SK-N-MC (cell line): Measurements from ENCODE around the gene CDC23.

Experiments
- EZH2 ChIP-seq: fragments of 200-600 bp; sonication (generic); IDR thresholded peaks from one replicate; pipeline ENCODE4 v1.6.1; 2017; ENCODE audit warnings: antibody characterized with exemption
- FOXP2 ChIP-seq: optimal IDR thresholded peaks from 2 replicates; pipeline ENCODE3; 2011; ENCODE audit warnings: mild to moderate bottlenecking, moderate library complexity; ENCODE audit not compliant: insufficient read depth; ENCODE audit errors: extremely low read length, control extremely low read depth
- POLR2AphosphoS5 ChIP-seq: IDR thresholded peaks from 2 replicates; pipeline ENCODE4 v1.6.1; 2012; ENCODE audit warnings: mild to moderate bottlenecking, low read depth, low read length, borderline replicate concordance

DNA sequence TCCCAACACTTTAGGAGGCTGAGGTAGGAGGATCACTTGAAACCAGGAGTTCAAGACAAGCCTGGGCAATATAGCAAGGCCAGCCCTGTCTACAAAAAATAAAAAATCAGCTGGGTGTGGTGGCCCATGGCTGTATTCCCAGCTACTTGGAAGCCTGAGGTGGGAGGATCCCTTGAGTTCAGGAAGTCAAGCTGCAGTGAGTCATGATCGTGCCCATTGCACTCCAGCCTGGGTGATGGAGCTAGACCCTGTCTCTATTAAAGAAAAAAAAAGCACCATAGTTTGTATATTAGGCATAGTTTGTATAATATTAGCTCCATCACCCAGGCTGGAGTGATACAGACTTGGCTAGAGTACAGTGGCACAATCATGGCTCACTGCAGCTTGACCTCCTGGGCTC, 64.3 kb downstream of the CDC23 start:
- TF ChIP-seq EZH2 (no peak), POLR2AphosphoS5 (no peak), FOXP2 (no peak)
